ENCODE data around the gene MEPE.

GRCh38 chr4:87835197-87835596, 2.4 kb downstream of the MEPE start:
- TF ChIP-seq SP1 (IDR thresholded peaks at IDR 0.05) (no peak), SUZ12 (IDR thresholded peaks at IDR 0.05) (no peak), FOXM1 (IDR thresholded peaks at IDR 0.05; ENCODE audit: borderline replicate concordance) (no peak), BHLHE40 (IDR thresholded peaks at IDR 0.05; ENCODE audit: borderline replicate concordance) (no peak), FOXK2 (IDR thresholded peaks at IDR 0.05) (no peak), ARNT (IDR thresholded peaks at IDR 0.05) (no peak), TARDBP (IDR thresholded peaks at IDR 0.05) (no peak), PKNOX1 (IDR thresholded peaks at IDR 0.05) (no peak), ELF4 (IDR thresholded peaks at IDR 0.05) (no peak), HDGF (IDR thresholded peaks at IDR 0.05; ENCODE audit: borderline replicate concordance) (no peak)
